HG02623 (cell line): ENCODE results near the gene PLK1.

Experiments used
- ATAC-seq: cut with Tn5 transposase; IDR thresholded peaks from one replicate; pipeline ENCODE4 v1.9.1; 2021; ENCODE audit warnings: moderate library complexity; ENCODE audit not compliant: unreplicated experiment

PLK1 gene

GRCh38 chr16:23679274-23679985, 741 bp downstream of the PLK1 start:
- ATAC-seq: no peak

GRCh38 chr16:23679986-23680336, 1.3 kb downstream of the PLK1 start:
- ATAC-seq: no peak

GRCh38 chr16:23682181-23682580, 3.5 kb downstream of the PLK1 start:
- ATAC-seq: no peak

GRCh38 chr16:23683487-23683886, 4.8 kb downstream of the PLK1 start:
- no peak for ATAC-seq

- no peak for ATAC-seq
These were observed 8.5 kb downstream of the PLK1 start for GRCh38 chr16:23687034-23687808.

- ATAC-seq: no peak
These were observed 10.9 kb downstream of the PLK1 start for GRCh38 chr16:23689442-23690187.

GRCh38 chr16:23690771-23691482, 12.2 kb downstream of the PLK1 start:
- no peak for ATAC-seq

GRCh38 chr16:23691483-23692189, 12.9 kb downstream of the PLK1 start:
- ATAC-seq: no peak

GRCh38 chr16:23692190-23692837, 13.6 kb downstream of the PLK1 start:
- no peak for ATAC-seq

- no peak for ATAC-seq
These were observed 15.6 kb downstream of the PLK1 start for GRCh38 chr16:23694265-23694643.

- no peak for ATAC-seq
These were observed 16.1 kb downstream of the PLK1 start for GRCh38 chr16:23694644-23695373.

- ATAC-seq: no peak
These were observed 17.1 kb downstream of the PLK1 start for GRCh38 chr16:23695756-23696155.

- ATAC-seq: no peak
These were observed 20.4 kb downstream of the PLK1 start for GRCh38 chr16:23699100-23699499.

- ATAC-seq: no peak
These were observed 21.4 kb downstream of the PLK1 start for GRCh38 chr16:23700093-23700492.

GRCh38 chr16:23700509-23700908, 21.8 kb downstream of the PLK1 start:
- ATAC-seq: no peak

- ATAC-seq: no peak
These were observed 22.4 kb downstream of the PLK1 start for GRCh38 chr16:23701045-23701444.

- ATAC-seq: no peak
These were observed 24.3 kb downstream of the PLK1 start for GRCh38 chr16:23702951-23703350.

GRCh38 chr16:23704772-23705516, 26.3 kb downstream of the PLK1 start:
- ATAC-seq: no peak

GRCh38 chr16:23705517-23705902, 26.8 kb downstream of the PLK1 start:
- ATAC-seq: no peak
